Neural cell (in vitro differentiated cells): Measurements from ENCODE around the gene ATP9B. TPM values are rescaled to one million over a fixed set of nuclear protein-coding genes. Genes with fewer than 3 reads are reported as not detected.

Source experiments
- H2AFZ ChIP-seq: fragments of 200-600, 300-800 bp; sonication (generic), shearing (Covaris generic); 2 replicates; pipeline ENCODE4 v1.6.0; 2014; ENCODE audit warnings: low read depth, mild to moderate bottlenecking, antibody characterized with exemption, low read length, moderate library complexity
- H3F3A ChIP-seq: fragments of 200-600 bp; shearing (Covaris generic); 2 replicates; pipeline ENCODE4 v1.6.1; 2016; ENCODE audit warnings: mild to moderate bottlenecking, moderate library complexity, mixed read lengths, antibody characterized with exemption, low read length; ENCODE audit not compliant: insufficient read depth, poor library complexity, severe bottlenecking
- H3K27ac ChIP-seq: fragments of 200-600, 300-800 bp; sonication (generic), shearing (Covaris generic); 2 replicates; pipeline ENCODE4 v1.5.1; 2014; ENCODE audit warnings: mild to moderate bottlenecking, low read length, moderate library complexity
- H3K27me3 ChIP-seq: fragments of 300-800, 200-600 bp; sonication (generic), shearing (Covaris generic); 2 replicates; pipeline ENCODE4 v1.6.0; 2014; ENCODE audit warnings: mild to moderate bottlenecking, low read depth, low read length, moderate library complexity; ENCODE audit not compliant: insufficient read depth
- H3K36me3 ChIP-seq: fragments of 300-800, 200-600 bp; sonication (generic), shearing (Covaris generic); 2 replicates; pipeline ENCODE4 v1.5.1; 2014; ENCODE audit warnings: mild to moderate bottlenecking, antibody characterized with exemption, low read length, moderate library complexity; ENCODE audit not compliant: insufficient read depth
- H3K4me2 ChIP-seq: fragments of 300-800, 200-600 bp; sonication (generic), shearing (Covaris generic); 2 replicates; pipeline ENCODE4 v1.6.0; 2014; ENCODE audit warnings: mild to moderate bottlenecking, low read length
- H3K4me3 ChIP-seq: fragments of 300-800, 200-600 bp; sonication (generic), shearing (Covaris generic); 2 replicates; pipeline ENCODE4 v1.5.1; 2014; ENCODE audit warnings: mild to moderate bottlenecking, low read length, moderate library complexity
- H3K79me2 ChIP-seq: fragments of 200-600 bp; shearing (Covaris generic); replicated peaks from 2 replicates; pipeline ENCODE4 v1.6.0; 2014; ENCODE audit warnings: mild to moderate bottlenecking, low read length, moderate library complexity; ENCODE audit not compliant: insufficient read depth
- H3K9ac ChIP-seq: fragments of 300-800, 200-600 bp; sonication (generic), shearing (Covaris generic); 2 replicates; pipeline ENCODE4 v1.6.1; 2016; ENCODE audit warnings: mild to moderate bottlenecking, low read length, mixed read lengths
- H3K9me2 ChIP-seq: fragments of 200-600 bp; shearing (Covaris generic); 2 replicates; pipeline ENCODE4 v1.6.1; 2016; ENCODE audit warnings: mild to moderate bottlenecking, low read length, mixed read lengths; ENCODE audit not compliant: insufficient read depth
- H3K9me3 ChIP-seq: fragments of 200-600, 300-800 bp; sonication (generic), shearing (Covaris generic); 2 replicates; pipeline ENCODE4 v1.6.1; 2016; ENCODE audit warnings: mild to moderate bottlenecking, mixed run types, low read length, moderate library complexity, mixed read lengths
- H4K20me1 ChIP-seq: fragments of 200-600 bp; shearing (Covaris generic); 2 replicates; pipeline ENCODE4 v1.6.1; 2016; ENCODE audit warnings: mild to moderate bottlenecking, mixed run types; ENCODE audit not compliant: insufficient read depth
- EP300 ChIP-seq: fragments of 450-650 bp; conservative IDR thresholded peaks from 2 replicates; pipeline ENCODE4 v1.6.1; 2014; ENCODE audit warnings: antibody characterized with exemption, mild to moderate bottlenecking, moderate library complexity; ENCODE audit not compliant: poor library complexity, severe bottlenecking
- EZH2 ChIP-seq: fragments of 200-600, 300-800 bp; shearing (Covaris generic), sonication (generic); IDR thresholded peaks from 2 replicates; pipeline ENCODE4 v1.6.1; 2014; ENCODE audit warnings: antibody characterized with exemption, low read length, borderline replicate concordance, mild to moderate bottlenecking; ENCODE audit not compliant: insufficient read depth, poor library complexity, severe bottlenecking
- MXI1 ChIP-seq: fragments of 450-650 bp; conservative IDR thresholded peaks from 2 replicates; pipeline ENCODE4 v1.6.1; 2014; ENCODE audit warnings: antibody characterized with exemption, mild to moderate bottlenecking; ENCODE audit not compliant: poor library complexity, severe bottlenecking
- POLR2AphosphoS5 ChIP-seq: IDR thresholded peaks from 2 replicates; pipeline ENCODE4 v1.6.1; 2012
- RAD21 ChIP-seq: fragments of 450-650 bp; conservative IDR thresholded peaks from 2 replicates; pipeline ENCODE4 v1.6.1; 2014; ENCODE audit warnings: antibody characterized with exemption, mild to moderate bottlenecking, moderate library complexity
- SMC3 ChIP-seq: fragments of 450-650 bp; conservative IDR thresholded peaks from 2 replicates; pipeline ENCODE4 v1.6.1; 2014; ENCODE audit warnings: antibody characterized with exemption, mild to moderate bottlenecking, moderate library complexity; ENCODE audit not compliant: poor library complexity
- TAF1 ChIP-seq: IDR thresholded peaks from 2 replicates; pipeline ENCODE4 v1.6.1; 2012; ENCODE audit warnings: low read depth
- polyA plus RNA-seq: library from polyadenylated mRNA; depleted of rRNA; stranded (reverse); fragments of >200 nt; gene quantifications from 2 replicates; pipeline ENCODE4 v1.2.3, GENCODE V29; 2014
- TF ChIP-seq, protein P1 (sequence below): IDR thresholded peaks from 2 replicates; pipeline ENCODE4 v1.6.1; 2012; ENCODE audit warnings: borderline replicate concordance
- TF ChIP-seq, protein P2 (sequence below): fragments of 450-650 bp; IDR thresholded peaks from 2 replicates; pipeline ENCODE4 v1.5.1; 2014; ENCODE audit warnings: antibody characterized with exemption, mild to moderate bottlenecking, moderate library complexity; ENCODE audit not compliant: poor library complexity, severe bottlenecking

ATP9B gene
- polyA plus RNA-seq, 1 donor from 2014 or later, result 15.4 TPM

DNA sequence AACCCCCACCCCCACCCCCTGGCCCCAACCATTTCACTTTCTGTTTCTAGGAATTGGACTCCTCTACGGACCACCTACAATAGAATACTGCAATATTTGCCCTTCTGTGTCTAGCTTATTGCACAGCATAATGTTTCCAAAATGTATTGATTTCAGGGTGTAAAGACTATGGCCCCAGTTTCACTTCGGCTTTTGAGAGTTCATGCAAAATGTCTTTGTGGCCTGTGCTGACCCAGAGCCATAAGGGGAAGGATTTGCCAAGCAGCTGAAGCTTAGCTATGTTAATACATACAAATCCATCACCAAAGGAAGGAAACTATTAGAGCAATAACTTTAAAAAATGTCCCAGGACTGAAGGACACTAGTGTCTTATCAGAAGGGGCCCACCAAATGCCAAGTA is 11.2 kb upstream of the ATP9B start:
- no peak overlapping the region for H3K4me3 ChIP-seq
- no peaks in the 10 kb centered on the region for H3F3A ChIP-seq
- no peaks in the 10 kb centered on the region for H3K36me3 ChIP-seq
- no peaks in the 10 kb centered on the region for H4K20me1 ChIP-seq
- H3K9ac ChIP-seq, result no peak overlapping the region
- no peak overlapping the region for H3K27ac ChIP-seq
- H3K27me3 ChIP-seq, result no peaks in the 10 kb centered on the region
- no peaks in the 10 kb centered on the region for H3K9me2 ChIP-seq
- TF ChIP-seq TAF1, result no peak
- TF ChIP-seq EZH2, result no peak
- no peak for TF ChIP-seq SMC3
- no peak for TF ChIP-seq RAD21
- TF ChIP-seq POLR2AphosphoS5, result no peak
- TF ChIP-seq, protein P1, sequence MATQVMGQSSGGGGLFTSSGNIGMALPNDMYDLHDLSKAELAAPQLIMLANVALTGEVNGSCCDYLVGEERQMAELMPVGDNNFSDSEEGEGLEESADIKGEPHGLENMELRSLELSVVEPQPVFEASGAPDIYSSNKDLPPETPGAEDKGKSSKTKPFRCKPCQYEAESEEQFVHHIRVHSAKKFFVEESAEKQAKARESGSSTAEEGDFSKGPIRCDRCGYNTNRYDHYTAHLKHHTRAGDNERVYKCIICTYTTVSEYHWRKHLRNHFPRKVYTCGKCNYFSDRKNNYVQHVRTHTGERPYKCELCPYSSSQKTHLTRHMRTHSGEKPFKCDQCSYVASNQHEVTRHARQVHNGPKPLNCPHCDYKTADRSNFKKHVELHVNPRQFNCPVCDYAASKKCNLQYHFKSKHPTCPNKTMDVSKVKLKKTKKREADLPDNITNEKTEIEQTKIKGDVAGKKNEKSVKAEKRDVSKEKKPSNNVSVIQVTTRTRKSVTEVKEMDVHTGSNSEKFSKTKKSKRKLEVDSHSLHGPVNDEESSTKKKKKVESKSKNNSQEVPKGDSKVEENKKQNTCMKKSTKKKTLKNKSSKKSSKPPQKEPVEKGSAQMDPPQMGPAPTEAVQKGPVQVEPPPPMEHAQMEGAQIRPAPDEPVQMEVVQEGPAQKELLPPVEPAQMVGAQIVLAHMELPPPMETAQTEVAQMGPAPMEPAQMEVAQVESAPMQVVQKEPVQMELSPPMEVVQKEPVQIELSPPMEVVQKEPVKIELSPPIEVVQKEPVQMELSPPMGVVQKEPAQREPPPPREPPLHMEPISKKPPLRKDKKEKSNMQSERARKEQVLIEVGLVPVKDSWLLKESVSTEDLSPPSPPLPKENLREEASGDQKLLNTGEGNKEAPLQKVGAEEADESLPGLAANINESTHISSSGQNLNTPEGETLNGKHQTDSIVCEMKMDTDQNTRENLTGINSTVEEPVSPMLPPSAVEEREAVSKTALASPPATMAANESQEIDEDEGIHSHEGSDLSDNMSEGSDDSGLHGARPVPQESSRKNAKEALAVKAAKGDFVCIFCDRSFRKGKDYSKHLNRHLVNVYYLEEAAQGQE, result no peak
- no peak for TF ChIP-seq MXI1
- TF ChIP-seq, protein P2, sequence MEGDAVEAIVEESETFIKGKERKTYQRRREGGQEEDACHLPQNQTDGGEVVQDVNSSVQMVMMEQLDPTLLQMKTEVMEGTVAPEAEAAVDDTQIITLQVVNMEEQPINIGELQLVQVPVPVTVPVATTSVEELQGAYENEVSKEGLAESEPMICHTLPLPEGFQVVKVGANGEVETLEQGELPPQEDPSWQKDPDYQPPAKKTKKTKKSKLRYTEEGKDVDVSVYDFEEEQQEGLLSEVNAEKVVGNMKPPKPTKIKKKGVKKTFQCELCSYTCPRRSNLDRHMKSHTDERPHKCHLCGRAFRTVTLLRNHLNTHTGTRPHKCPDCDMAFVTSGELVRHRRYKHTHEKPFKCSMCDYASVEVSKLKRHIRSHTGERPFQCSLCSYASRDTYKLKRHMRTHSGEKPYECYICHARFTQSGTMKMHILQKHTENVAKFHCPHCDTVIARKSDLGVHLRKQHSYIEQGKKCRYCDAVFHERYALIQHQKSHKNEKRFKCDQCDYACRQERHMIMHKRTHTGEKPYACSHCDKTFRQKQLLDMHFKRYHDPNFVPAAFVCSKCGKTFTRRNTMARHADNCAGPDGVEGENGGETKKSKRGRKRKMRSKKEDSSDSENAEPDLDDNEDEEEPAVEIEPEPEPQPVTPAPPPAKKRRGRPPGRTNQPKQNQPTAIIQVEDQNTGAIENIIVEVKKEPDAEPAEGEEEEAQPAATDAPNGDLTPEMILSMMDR, result no peak
- no peak for TF ChIP-seq EP300
- no peaks in the 10 kb centered on the region for H3K9me3 ChIP-seq
- H3K79me2 ChIP-seq, result no peaks in the 10 kb centered on the region
- no peak overlapping the region for H3K4me2 ChIP-seq
- H2AFZ ChIP-seq, result no peak overlapping the region

DNA sequence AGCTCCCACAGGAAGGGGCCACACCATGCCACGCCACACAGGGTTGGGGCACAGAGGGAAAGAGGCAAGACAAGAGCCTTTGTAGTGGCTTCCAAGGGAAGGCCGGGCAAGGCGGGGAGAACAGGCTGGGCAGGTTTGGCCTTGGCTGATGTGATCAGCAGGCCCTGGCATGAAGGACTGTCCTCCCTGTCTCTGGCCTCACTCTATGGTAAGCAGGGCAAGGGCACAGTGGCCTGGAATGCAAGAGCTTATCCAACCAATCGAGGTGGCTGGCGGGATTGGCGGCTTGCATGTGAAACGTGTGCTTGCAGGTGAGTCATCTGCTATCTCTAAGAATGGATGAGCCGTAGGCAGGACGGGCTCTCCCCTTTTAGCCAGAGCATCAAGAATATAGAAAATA is 6.4 kb upstream of the ATP9B start:
- Histone ChIP-seq H3K9me3 (no peaks in the 10 kb centered on the region), H3K36me3 (no peaks in the 10 kb centered on the region), H3F3A (no peaks in the 10 kb centered on the region), H3K4me3 (no peak overlapping the region), H3K27ac (no peak overlapping the region), H3K27me3 (no peaks in the 10 kb centered on the region), H3K4me2 (no peak overlapping the region), H2AFZ (no peak overlapping the region), H4K20me1 (no peaks in the 10 kb centered on the region), H3K9ac (no peak overlapping the region), H3K79me2 (no peaks in the 10 kb centered on the region), H3K9me2 (no peaks in the 10 kb centered on the region)
- TF ChIP-seq POLR2AphosphoS5 (no peak), RAD21 (no peak), EZH2 (no peak)
- TF ChIP-seq, protein P1, result no peak
- TF ChIP-seq, protein P2, result no peak
